GM19193 (cell line): ENCODE measurements around the gene MRPS23.

Source experiments
- POLR2A ChIP-seq: IDR thresholded peaks from 4 replicates; pipeline ENCODE4 v1.6.1; 2011; ENCODE audit not compliant: insufficient read depth, insufficient read length; ENCODE audit errors: extremely low read depth

Gene MRPS23

DNA sequence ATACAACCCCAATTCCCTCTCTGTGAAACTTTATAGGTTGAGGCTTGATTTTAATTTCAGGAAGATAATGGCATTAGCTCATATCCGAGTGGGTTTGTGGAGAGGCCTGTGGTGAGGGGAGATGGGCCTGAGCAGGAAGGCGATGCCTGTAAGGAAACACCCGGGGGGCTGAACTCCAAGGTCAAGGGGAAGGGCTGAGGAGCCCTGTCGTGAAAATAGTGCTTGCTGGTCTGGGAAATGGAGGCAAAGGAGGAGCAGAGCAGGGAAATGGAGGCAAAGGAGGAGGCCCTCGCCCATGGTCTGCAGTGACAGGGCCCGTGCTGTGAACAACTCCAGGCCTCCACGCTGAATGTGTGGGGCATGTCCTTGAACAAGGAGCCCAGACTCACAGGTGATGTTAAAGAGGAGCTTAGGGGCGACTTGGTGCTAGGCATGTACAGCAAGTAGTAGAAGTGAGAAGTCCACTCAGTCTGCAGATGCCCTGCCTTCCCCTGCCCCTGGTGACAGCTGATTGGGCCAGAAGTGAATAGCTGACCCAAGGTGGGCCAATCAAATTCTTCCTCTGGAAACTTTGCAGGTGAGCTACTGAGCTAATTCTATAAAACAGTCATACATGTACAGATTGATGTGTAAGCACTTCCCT, 38.1 kb downstream of the MRPS23 start:
- TF ChIP-seq POLR2A = no peak

DNA sequence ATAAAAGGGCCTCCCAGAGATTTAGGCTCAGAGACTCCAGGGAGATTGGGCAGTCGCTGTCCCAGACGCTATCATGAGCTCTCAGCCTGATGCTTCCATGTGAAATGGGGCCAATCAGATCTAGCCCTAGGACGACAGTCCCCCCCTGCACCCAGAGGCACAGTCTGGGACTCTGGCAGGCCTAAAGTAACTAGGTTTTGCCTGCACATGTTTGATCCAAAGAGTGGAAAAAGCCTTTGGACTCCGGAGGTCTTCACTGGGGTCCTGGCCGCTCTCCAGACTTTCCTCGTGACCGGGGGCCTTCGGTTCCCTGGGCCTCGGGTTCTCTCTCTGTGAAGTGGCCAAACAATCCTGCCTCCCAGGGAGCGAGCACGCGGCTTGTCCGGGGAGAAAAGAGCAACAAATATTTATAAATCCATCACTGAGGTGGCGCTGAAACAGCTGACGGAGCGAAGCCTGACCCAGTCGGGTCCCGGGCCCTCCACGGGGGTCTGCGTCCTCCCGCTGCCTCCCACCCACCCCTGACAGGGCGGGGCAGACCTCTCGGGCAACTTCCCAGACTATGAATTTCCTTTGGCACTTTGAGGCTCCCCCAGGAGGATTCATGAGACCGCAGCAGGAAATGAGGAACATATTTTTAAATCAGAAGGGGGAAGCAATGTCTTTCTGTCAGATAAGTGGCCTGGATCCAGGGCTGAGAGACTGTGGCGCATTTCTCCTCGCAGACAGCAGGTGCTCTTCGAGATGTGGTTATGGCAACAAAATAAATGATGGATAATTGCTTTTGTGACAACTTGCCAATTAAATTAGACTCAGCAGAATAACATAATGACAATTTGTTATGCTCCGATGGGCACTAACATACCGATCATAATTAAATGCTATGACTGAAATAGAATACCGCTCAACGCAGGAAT, 38.9 kb downstream of the MRPS23 start:
- TF ChIP-seq POLR2A = no peak

GRCh38 chr17:57809879-57810278, 40.0 kb downstream of the MRPS23 start:
- TF ChIP-seq POLR2A = no peak

- TF ChIP-seq POLR2A = no peak
Observed at GRCh38 chr17:57808882-57809281, 41.0 kb downstream of the MRPS23 start.

- TF ChIP-seq POLR2A = no peak
Observed at GRCh38 chr17:57806167-57806830, 43.5 kb downstream of the MRPS23 start.

GRCh38 chr17:57803021-57803420, 46.8 kb downstream of the MRPS23 start:
- no peak for TF ChIP-seq POLR2A

DNA sequence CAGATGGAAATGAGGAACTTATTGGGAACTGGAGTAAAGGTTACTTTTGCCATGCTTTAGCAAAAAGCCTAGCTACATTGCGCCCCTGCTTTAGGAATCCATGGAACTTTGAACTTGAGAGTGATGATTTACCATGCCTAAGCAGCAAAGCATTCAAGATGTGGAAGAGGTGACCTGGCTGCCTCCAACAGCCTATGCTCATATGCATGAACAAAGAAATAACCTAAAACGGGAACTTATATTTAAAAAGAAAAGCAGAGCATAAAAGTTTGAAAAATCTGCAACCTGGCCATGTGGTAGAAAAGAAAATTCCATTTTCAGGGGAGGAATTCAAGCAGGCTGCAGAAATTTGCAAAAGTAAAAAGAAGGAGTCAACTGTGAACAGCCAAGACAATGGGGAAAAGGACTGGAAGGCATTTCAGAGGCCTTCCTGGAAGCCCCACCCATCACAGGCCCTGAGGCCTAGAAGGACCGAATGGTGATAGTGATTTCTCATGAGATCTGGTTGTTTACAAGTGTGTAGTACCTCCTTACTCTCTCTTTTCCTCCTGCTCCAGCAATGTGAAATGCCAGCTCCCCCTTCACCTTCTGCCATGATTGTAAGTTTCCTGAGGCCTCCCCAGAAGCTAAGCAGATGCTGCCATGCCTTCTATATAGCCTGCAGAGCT, 48.7 kb downstream of the MRPS23 start:
- no peak for TF ChIP-seq POLR2A

GRCh38 chr17:57794841-57795240, 55.0 kb downstream of the MRPS23 start:
- no peak for TF ChIP-seq POLR2A

- TF ChIP-seq POLR2A = no peak
Observed at GRCh38 chr17:57788725-57789124, 61.1 kb downstream of the MRPS23 start.

DNA sequence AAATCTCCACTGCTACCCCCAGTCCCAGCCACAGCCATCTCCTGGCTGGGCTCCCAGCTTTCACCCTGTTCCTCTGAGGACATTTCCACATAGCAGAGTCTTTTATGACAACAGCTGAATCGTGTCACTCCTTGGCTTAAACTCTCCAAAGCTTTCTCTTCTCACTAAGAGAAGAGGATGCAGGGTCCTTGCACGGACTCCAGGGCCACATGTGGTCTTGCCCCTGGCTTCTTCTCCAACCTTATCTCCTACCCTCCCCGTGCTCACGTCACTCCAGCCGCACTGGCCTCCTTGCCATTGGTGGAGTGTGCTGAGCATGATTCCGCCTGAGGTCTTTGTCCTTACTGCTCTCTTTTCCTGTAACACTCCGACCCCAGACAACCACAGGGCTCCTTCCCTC, 64.8 kb downstream of the MRPS23 start:
- TF ChIP-seq POLR2A = no peak
